ENCODE results near the gene TM4SF5. TPM values are rescaled to one million over a fixed set of nuclear protein-coding genes. Genes with fewer than 3 reads are reported as not detected.

Gene TM4SF5
- polyA plus RNA-seq, 1 of the 3 experiments (the other 2 are of a cell fraction), result not detected

DNA sequence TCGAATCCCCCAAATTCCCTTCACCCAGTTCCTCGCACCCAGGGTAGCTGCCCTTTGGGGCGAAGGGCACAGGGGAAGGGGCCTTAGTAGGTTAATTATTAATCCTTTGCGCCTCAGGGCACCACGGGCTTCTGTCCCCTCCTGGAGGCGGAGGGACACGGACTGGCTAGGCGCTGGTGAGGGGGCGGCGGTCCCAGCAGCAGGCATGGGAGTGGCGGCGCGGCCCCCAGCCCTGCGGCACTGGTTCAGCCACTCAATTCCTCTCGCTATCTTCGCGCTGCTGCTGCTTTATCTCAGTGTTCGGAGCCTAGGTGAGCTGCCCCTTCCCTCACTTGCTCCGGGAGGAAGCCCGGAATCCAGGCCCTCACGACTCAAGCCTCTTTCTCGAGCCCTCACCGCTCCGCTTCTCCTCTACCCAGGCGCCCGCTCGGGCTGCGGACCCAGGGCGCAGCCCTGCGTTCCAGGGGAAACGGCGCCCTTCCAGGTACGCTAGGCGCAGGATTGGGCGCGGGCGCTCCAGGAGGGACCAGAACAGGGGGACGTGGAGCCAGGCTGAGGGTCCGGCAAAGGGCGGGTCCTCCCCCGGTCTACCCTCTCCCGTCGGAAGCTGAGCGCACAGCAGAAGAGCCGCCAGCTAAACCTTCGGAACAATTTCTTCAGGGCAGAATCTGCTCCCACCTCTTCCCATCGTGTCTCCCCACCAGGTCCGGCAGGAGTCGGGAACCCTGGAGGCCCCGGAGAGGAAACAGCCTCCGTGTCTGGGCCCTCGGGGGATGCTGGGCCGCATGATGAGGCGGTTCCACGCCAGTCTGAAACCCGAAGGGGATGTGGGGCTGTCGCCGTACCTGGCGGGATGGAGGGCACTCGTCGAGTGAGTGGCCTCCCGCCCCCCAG is 17.4 kb downstream of the TM4SF5 start, which contains the start of gene GLTPD2:
GLTPD2 (plus strand) TSS at position 158 of the 894 bp plus-strand sequence; CDS start at position 206, 48 bp downstream.
- TF ChIP-seq FOSL2 (IDR thresholded peaks at IDR 0.05; ENCODE audit: borderline replicate concordance, low read depth) (no peak), FOXM1 (IDR thresholded peaks at IDR 0.05; ENCODE audit: low read depth) (no peak), ELF1 (IDR thresholded peaks at IDR 0.05) (no peak), RCOR1 (IDR thresholded peaks at IDR 0.05; ENCODE audit: low read length) (no peak), RFX5 (IDR thresholded peaks at IDR 0.05; ENCODE audit: low read length) (no peak), EZH2phosphoT487 (IDR thresholded peaks at IDR 0.05; ENCODE audit: borderline replicate concordance, low read depth) (no peak)
- Histone ChIP-seq H3F3A (replicated peaks; ENCODE audit: insufficient read depth) (peaks cover 5% of the 10 kb centered on the region), H3K4me2 (peak within 1 kb of the TSS; percentile 99), H3K9ac (peak within 1 kb of the TSS; percentile 75; the same call in 1 of the 2 replicates), H3K9me3 (no peaks in the 10 kb centered on the region), H3K27ac (ENCODE audit: low read depth in 2 of 2, low read length in 1 of 2) (peak within 1 kb of the TSS; percentile 70 to 82), H3K4me3 (ENCODE audit: low read depth in 2 of 2, low read length in 1 of 2) (peak within 1 kb of the TSS; percentile 59 to 79), H3K36me3 (replicated peaks in 1 of 2; ENCODE audit: control insufficient read depth in 1 of 2, insufficient read depth in 2 of 2, low read length in 1 of 2) (no peaks in the 10 kb centered on the region), H3K27me3 (ENCODE audit: insufficient read depth) (peaks cover 4% of the 10 kb centered on the region; the same call in 1 of the 2 replicates), H3K79me2 (ENCODE audit: insufficient read depth) (no peaks in the 10 kb centered on the region), H3K4me1 (ENCODE audit: control insufficient read depth in 1 of 2, insufficient read depth in 2 of 2, low read depth in 1 of 2, low read length in 1 of 2) (peaks cover 8 to 19% of the 10 kb centered on the region in 2 experiments; a peak in 2 of 4 replicates), H4K20me1 (ENCODE audit: insufficient read depth) (no peaks in the 10 kb centered on the region), H2AFZ (ENCODE audit: low read depth) (peak within 1 kb of the TSS; percentile 85), H3K9me2 (no peaks in the 10 kb centered on the region)
- DNase-seq, result peak; percentile 48
- POLR2A ChIA-PET, result interaction anchor here (1.0 to 1.8 kb wide), 8 partner anchors 17 to 178 kb away, joined by 3 to 10 read pairs (median 4); partner anchors contain the start of genes MINK1, PLD2, SPAG7 and TM4SF5
- CTCF ChIA-PET, result interaction anchor here (0.6 to 10.5 kb wide), 42 partner anchors 8 to 223 kb away, joined by 3 to 235 read pairs (median 5); partner anchors contain the start of genes ARRB2, C17orf107, CAMTA2 and CHRNE
- 40% methylated on average over 37 of the region's 62 CpGs for WGBS (ENCODE audit: low lambda C conversion rate)

DNA sequence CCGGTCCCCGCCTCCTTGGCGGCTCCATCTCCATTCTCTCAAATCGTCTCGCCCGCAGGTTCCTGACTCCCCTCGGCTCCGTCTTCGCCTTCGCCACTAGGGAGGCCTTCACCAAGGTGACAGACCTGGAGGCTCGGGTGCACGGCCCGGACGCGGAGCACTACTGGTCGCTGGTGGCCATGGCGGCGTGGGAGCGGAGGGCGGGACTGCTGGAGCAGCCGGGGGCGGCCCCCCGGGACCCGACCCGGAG is 17.9 kb downstream of the TM4SF5 start:
- CTCF ChIA-PET, result interaction anchor here (0.6 to 10.5 kb wide), 44 partner anchors 8 to 224 kb away, joined by 3 to 235 read pairs (median 5); partner anchors contain the start of genes ARRB2, C17orf107, CAMTA2 and CHRNE
- no peaks in the 10 kb centered on the region for H3K36me3 ChIP-seq (replicated peaks in 1 of 2; ENCODE audit: control insufficient read depth in 1 of 2, insufficient read depth in 2 of 2, low read length in 1 of 2)

More for the DNA sequence above, 17.9 kb downstream of the TM4SF5 start:
- H3K27ac ChIP-seq (ENCODE audit: low read depth in 2 of 2, low read length in 1 of 2), result peak overlapping the region; percentile 70 to 82
- H3K9me3 ChIP-seq, result no peaks in the 10 kb centered on the region
- H3K4me1 ChIP-seq (ENCODE audit: control insufficient read depth in 1 of 2, insufficient read depth in 2 of 2, low read depth in 1 of 2, low read length in 1 of 2), result peaks cover 8 to 19% of the 10 kb centered on the region in 2 experiments; a peak in 2 of 4 replicates
- peak overlapping the region; percentile 99 for H3K4me2 ChIP-seq
- peaks cover 5% of the 10 kb centered on the region for H3F3A ChIP-seq (replicated peaks; ENCODE audit: insufficient read depth)
- H3K9me2 ChIP-seq, result no peaks in the 10 kb centered on the region
- peak overlapping the region; percentile 75; the same call in 1 of the 2 replicates for H3K9ac ChIP-seq
- no peaks in the 10 kb centered on the region for H3K79me2 ChIP-seq (ENCODE audit: insufficient read depth)
- WGBS (ENCODE audit: low lambda C conversion rate), result 0% methylated on average over 2 of the region's 25 CpGs
- TF ChIP-seq EP300 (IDR thresholded peaks at IDR 0.05; ENCODE audit: borderline replicate concordance in 1 of 2, low read depth in 1 of 2, low read length in 1 of 2) (no peak), RXRA (IDR thresholded peaks at IDR 0.05; ENCODE audit: borderline replicate concordance, low read depth) (no peak), GABPA (IDR thresholded peaks at IDR 0.05; ENCODE audit: low read depth) (0 out of 2 replicates have a peak, but pooled peaks have one; percentile 5), GATA2 (CRISPR knock-in tag; IDR thresholded peaks at IDR 0.05) (no peak), FOXJ3 (CRISPR knock-in tag; IDR thresholded peaks at IDR 0.05) (no peak), NRF1 (IDR thresholded peaks at IDR 0.05; ENCODE audit: low read depth, low read length) (no peak), NFIC (IDR thresholded peaks at IDR 0.05; ENCODE audit: borderline replicate concordance) (no peak), FOSL2 (IDR thresholded peaks at IDR 0.05; ENCODE audit: borderline replicate concordance, low read depth) (no peak), RCOR1 (IDR thresholded peaks at IDR 0.05; ENCODE audit: low read length) (no peak), CHD2 (IDR thresholded peaks at IDR 0.05; ENCODE audit: low read length, partially characterized antibody) (no peak), YY1 (IDR thresholded peaks at IDR 0.05; ENCODE audit: low read depth) (peak; percentile 51), SIN3A (IDR thresholded peaks at IDR 0.05; ENCODE audit: borderline replicate concordance, low read depth, low read length) (no peak), ELF1 (IDR thresholded peaks at IDR 0.05) (no peak), RFX5 (IDR thresholded peaks at IDR 0.05; ENCODE audit: low read length) (no peak)
- TF ChIP-seq, protein P1, sequence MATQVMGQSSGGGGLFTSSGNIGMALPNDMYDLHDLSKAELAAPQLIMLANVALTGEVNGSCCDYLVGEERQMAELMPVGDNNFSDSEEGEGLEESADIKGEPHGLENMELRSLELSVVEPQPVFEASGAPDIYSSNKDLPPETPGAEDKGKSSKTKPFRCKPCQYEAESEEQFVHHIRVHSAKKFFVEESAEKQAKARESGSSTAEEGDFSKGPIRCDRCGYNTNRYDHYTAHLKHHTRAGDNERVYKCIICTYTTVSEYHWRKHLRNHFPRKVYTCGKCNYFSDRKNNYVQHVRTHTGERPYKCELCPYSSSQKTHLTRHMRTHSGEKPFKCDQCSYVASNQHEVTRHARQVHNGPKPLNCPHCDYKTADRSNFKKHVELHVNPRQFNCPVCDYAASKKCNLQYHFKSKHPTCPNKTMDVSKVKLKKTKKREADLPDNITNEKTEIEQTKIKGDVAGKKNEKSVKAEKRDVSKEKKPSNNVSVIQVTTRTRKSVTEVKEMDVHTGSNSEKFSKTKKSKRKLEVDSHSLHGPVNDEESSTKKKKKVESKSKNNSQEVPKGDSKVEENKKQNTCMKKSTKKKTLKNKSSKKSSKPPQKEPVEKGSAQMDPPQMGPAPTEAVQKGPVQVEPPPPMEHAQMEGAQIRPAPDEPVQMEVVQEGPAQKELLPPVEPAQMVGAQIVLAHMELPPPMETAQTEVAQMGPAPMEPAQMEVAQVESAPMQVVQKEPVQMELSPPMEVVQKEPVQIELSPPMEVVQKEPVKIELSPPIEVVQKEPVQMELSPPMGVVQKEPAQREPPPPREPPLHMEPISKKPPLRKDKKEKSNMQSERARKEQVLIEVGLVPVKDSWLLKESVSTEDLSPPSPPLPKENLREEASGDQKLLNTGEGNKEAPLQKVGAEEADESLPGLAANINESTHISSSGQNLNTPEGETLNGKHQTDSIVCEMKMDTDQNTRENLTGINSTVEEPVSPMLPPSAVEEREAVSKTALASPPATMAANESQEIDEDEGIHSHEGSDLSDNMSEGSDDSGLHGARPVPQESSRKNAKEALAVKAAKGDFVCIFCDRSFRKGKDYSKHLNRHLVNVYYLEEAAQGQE (IDR thresholded peaks at IDR 0.05; ENCODE audit: low read depth, low read length), result no peak
- TF ChIP-seq, protein P2, sequence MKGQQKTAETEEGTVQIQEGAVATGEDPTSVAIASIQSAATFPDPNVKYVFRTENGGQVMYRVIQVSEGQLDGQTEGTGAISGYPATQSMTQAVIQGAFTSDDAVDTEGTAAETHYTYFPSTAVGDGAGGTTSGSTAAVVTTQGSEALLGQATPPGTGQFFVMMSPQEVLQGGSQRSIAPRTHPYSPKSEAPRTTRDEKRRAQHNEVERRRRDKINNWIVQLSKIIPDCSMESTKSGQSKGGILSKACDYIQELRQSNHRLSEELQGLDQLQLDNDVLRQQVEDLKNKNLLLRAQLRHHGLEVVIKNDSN (IDR thresholded peaks at IDR 0.05; ENCODE audit: borderline replicate concordance, low read depth), result no peak
- POLR2A ChIA-PET, result interaction anchor here (1.0 to 1.8 kb wide), 7 partner anchors 17 to 177 kb away, joined by 3 to 10 read pairs (median 4); partner anchors contain the start of genes MINK1, PLD2, SPAG7 and TM4SF5
- no peak for DNase-seq
- no peaks in the 10 kb centered on the region for H3K27me3 ChIP-seq (ENCODE audit: insufficient read depth)
- H3K4me3 ChIP-seq (ENCODE audit: low read depth in 2 of 2, low read length in 1 of 2), result peak overlapping the region; percentile 59 to 79
- peak overlapping the region; percentile 85 for H2AFZ ChIP-seq (ENCODE audit: low read depth)
- no peaks in the 10 kb centered on the region for H4K20me1 ChIP-seq (ENCODE audit: insufficient read depth)

Measured in SK-N-SH (cell line).